Colon (tissue), 2 donors: ENCODE data around the gene TBX1.
"Not testable (repeated sequence)": the region's sequence is repeated elsewhere in the genome, so short reads cannot be mapped to it uniquely, and the experiment has no call there.

ENCODE experiments used
- FAIRE-seq: peaks from 2 replicates; lab custom pipeline; 2012; peaks lifted over from hg19 to GRCh38; lab: Jason Lieb, UNC
- donor health status: control.
- donor health status: control.

The TBX1 gene

DNA sequence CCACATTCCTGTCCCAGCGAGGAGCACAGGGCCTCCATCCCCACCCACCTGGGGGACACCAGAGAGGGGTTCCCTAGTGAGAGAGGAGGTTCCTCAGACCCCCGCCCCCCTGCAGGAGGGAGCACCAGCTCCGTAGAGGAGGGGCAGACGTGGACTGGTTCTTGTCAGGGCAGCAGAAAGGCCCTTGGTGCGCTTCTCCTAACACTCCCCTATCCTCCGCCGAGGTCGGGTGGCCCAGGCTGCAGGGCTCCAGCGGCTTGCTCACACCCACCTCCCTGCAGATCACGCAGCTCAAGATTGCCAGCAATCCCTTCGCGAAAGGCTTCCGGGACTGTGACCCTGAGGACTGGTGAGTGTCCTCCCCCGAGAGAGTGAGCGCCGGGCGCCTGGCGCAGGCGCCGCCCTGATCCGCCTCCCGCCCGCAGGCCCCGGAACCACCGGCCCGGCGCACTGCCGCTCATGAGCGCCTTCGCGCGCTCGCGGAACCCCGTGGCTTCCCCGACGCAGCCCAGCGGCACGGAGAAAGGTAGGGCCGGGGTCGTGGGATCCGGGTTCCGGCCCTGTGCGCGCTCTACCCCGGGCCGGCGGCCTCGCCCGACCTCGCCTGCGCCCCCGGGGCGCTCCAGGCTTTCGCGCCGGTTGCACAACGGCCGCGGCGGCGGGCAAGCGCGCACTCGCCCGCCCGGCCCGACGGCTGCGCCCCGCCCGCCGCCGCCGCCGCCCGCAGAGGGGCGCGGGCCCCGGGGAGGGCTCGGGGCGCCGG lies 5.1 kb downstream of the TBX1 start:
- FAIRE-seq, result no peak

DNA sequence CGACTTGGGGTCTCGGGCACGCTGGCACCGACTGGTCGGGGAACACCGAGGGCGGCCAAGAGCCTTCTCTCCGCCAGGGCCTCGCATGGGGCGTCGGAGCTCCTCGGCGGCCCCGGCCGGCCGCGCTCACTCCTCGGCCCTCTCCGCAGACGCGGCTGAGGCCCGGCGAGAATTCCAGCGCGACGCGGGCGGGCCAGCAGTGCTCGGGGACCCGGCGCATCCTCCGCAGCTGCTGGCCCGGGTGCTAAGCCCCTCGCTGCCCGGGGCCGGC lies 5.6 kb downstream of the TBX1 start:
- no peak for FAIRE-seq

DNA sequence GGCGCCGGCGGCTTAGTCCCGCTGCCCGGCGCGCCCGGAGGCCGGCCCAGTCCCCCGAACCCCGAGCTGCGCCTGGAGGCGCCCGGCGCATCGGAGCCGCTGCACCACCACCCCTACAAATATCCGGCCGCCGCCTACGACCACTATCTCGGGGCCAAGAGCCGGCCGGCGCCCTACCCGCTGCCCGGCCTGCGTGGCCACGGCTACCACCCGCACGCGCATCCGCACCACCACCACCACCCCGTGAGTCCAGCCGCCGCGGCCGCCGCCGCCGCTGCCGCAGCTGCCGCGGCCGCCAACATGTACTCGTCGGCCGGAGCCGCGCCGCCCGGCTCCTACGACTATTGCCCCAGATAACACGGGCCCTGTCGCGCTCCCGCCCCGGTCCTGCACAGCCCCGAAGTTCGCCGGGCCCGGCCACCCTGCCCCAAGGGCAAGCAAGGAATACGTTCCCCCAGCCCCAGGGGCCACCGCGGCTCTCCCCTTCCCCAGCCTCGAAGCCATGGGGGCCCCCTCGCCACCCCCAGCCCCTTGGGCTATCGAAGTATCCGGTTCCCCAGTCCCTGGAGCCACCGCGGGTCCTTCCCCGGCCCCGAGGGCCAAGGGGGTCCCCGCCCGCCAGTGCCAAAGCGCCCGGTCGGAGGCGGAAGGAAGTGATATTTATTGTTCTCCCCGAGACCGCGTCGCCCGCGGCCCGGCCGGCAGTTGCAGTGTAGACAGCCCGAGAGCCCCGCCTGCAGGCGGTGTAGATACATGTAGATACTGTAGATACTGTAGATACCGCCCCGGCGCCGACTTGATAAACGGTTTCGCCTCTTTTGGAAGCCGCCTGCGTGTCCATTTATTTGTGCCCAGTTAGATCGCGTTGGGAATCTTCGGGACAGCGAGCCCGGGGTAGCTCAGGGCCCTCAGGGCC lies 6.2 kb downstream of the TBX1 start:
- no peak for FAIRE-seq

DNA sequence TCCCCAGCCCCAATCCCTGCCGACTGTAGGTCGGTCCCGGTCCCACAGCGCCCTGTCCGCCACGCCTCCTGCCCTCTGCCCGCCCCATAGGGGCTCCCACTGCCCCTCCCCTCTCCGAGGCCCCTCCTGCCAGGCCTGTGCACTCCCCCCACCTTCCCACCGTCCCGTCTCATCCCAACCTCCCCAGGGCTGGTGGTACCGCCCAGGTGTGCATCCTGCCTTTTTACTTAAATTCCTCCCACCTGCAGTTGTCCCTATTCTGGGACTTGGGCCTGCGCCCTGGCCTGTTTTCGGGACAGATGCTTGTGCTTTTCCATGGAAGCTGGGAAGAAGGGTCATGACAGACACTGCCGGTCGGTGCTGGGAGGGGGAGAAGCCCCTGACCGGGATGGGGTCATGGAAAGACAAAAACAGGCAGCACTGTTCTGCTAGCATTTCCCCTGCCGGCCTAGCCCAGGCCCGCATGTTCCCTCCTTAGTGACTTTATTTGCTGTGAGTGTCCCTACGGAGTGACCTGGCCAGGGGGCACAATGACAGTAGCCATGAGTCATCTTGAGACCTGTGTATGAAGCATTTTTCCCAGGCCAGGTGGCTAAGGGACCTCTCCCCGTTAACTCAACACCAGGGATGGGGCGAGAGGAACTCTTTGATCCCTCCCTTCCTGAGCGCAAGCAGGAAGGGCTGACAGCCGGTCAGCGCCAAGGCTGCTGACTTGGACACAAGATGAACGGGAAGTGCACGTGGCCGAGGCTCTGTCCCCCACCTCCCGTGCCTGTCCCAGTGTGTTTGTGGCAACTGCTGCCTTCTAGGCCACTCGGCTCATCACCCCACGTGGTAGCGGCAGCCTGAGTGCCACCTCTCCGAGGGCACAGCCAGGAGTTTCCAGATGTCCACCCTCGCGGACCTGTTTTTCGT lies 7.1 kb downstream of the TBX1 start:
- no peak for FAIRE-seq

DNA sequence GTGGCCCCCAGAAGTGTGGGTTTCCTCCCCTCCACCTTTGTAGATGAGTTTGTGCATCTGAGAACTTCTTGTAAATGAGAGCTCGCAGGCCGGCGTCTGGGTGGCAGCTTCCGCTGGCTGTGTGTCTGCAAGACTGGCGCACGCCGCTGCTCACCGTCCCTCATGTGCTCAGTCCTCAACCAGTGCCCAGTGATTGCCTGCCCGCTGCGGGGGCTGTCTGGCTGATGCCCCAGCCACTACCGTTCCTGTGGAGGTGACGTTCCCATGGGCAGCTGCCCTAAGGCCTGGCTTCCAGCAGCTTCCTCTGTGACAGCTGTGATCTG lies 8.8 kb downstream of the TBX1 start:
- no peak for FAIRE-seq

DNA sequence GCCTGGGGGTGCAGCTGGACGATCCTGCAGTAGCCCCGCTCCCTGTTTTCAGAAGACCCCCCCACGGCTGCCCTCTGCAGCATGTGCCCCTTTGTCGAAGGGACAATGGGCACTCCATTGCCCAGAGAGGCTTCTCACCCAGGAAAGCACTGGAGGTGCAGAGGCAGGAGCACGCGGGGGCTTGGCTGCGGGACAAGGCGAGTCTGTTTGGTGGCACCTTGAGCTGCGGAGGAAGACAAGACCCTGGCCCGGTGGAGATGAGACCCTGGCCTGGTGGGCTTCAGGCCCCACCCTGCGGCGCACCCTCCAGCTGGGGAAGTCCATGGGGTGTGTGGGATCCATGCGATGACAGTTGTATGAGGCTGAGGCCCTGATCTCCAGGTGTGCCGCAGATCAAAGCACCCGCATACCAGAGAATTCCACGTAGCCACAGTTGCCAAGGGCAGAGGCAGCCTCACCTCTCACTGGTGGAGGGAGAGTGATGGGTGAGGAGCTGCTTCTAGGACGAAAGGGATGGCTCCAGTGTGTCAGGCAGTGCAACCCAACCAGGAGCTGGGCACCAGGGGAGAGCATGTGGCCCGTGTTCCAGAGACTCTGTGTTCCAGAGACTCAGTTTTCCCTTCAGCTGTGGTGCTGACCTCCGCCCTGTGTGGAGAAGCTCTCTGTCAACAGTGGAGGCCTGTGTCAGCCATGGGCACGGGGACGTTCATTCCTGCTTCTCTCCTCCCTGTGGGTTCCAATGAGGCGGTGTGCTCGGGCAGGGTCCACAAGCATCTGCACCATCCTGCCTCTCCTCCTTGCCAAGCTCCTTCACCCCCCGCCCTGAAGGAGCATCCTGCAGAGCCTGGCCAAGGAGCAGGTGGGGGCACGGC lies 10.0 kb downstream of the TBX1 start:
- FAIRE-seq, result no peak

DNA sequence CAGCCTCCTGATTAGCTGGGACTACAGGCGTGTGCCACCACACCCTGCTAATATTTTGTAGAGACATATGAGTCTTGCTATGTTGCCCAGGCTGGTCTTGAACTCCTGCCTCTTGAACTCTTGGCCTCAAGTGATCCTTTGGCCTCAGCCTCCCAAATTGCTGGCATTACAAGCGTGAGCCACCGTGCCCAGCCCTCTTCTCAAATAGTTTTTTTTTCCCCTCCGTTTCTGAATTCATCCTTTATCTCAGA lies 11.8 kb downstream of the TBX1 start:
- FAIRE-seq, result no peak

DNA sequence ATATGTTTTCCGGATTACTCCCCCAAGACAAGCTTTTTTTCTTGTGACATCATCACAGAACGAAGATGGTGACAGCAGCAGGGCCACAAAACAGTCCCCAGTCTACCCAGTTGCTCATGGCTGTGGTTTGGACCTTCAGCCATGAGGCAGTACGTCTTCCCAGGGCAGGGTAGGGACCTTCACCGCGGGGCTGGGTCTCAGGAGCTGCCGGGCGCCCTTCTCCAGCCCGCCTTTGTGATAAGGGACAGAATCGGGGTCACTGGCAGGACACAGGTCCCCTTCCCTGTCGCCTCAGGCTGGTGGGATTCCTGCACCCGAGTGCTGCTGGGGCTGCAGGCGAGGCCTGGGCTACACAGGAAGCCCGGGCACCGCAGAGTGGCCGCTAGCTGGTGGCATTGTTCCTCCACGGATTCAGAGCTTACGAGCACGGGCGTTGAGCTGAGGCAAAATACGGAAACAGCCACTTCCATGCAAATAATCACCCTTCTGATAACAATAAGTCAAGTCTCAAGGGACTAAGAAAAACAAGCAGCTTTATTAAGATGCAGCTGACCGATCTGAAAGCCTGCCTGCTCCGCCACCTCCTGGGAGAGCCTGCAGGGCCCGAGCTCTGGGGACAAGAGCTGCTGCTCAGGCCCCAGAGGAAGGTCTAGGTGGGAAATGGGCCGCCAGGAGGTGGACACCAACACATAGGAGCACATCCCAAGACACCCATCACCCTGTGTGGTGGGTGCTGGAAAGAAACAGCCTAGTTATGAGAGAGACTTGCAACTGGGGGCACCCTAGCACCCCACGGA lies 12.3 kb downstream of the TBX1 start:
- no peak for FAIRE-seq

DNA sequence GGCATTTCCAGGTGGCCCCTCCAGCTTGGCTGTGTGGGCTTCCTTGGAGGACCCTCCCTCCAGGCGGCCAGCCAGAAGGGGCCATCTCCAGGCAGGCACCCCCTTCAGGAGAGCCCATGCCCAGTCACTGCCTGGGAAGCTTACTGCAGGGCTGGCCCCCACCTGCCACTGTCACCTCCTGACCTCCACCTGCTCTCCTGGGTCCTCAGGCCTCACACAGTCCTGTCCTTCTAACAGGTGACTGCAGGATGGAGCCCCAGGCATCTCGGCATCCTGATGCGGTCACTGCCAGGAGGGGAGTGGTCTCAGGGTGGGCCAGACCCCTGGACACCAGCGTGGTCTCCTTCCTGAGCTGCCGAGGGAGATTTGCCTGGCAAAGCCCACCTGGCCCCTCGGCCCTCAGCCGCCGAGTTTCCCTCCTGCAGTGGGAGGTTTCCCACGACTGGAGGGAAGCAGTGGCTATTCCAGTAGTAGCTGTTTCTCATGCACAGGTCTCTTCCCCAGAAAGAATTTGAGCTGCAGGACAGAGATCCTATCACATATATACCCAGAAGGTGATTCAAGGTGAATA lies 13.0 kb downstream of the TBX1 start:
- FAIRE-seq, result no peak

DNA sequence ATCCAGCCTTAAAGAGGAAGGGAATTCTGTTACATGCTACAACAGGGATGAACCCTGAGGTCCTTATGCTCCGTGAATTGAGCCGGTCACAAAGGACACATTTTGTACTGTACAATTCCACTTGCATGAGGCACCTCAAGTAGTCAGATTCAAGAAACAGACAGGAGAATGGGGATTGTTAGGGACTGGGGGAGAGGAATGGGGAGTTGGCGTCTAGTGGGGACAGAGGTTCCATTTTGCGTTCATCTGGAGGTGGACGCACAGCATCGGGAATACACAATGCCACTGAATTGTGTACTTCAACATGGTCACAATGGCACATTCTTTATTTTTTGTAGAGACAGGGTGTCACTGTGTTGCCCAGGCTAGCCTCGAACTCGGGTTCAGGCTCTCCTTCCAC lies 14.1 kb downstream of the TBX1 start:
- no peak for FAIRE-seq

DNA sequence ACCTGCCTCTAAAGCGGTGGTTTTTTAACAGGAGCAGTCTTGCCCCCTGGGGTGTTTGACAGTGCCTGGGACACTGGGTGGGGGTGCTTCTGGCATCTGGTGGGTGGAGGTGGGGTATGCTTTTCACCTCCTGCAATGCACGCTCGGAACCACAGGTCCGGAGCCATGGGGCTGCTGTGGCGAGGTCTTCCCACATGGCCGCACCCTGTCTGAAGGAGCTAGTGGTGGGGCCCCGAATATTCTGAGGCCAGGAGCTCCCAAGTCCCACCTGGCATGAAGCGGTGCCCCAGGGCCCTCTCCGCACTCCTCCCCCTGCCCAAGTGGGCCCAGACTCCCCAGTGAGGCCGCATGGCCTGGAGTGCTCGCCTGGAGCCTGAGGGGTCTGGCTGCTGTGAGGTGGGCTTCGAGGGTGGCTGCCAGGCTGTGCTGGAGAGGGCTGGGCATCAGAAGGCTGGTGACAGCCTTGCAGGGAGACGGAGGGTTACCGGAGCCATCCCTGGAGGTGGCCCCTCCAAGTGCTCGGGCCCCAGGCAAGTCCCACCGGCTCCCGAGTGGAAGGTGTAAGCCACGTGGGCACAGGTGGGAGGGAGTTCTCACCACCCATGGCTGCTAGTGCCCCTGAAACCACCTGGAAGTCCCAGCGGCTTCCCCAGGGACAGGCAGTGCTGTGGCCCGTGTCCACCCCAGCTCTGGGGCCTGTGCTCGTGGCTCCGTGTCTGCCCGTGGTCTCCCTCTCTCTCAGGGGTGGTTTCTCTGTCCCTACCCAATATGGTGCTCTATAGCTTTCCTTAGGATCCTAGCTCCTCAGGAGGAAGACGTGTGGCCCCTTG lies 15.1 kb downstream of the TBX1 start:
- FAIRE-seq, result no peak

DNA sequence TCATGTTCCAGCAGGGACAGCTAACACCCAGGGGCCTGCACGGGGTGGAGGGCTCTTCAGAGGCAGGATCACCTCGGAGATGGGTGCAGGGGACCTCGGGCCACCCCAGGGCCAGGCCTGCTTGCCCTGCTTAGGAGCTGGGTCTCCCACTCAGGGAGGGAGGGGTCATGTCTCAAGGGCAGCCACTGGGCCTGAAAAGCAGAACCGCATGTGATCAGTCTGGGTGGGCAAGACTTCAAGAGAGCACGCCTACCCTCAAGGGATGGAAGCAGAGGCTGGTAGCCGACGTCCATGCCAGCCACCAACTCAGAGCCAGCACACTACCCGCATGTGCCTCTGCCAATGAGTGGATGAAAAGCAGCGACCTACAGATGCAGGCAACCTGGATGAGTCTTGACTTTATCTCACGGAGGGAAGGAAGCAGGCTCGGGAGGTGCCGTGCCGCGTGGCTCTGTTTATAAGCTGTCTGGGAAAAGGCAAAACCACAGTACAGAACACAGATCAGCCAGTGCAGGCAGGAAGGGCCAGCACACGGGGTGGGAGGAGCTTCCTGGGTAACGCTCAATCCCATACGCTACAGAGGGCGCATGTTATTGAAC lies 16.0 kb downstream of the TBX1 start:
- no peak for FAIRE-seq

DNA sequence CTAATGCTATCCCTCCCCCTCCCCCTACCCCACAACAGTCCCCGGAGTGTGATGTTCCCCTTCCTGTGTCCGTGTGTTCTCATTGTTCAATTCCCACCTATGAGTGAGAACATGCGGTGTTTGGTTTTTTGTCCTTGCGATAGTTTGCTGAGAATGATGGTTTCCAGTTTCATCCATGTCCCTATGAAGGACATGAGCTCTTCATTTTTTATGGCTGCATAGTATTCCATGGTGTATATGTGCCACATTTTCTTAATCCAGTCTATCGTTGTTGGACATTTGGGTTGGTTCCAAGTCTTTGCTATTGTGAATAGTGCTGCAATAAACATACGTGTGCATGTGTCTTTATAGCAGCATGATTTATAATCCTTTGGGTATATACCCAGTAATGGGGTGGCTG lies 16.6 kb downstream of the TBX1 start:
- not testable (repeated sequence) for FAIRE-seq

DNA sequence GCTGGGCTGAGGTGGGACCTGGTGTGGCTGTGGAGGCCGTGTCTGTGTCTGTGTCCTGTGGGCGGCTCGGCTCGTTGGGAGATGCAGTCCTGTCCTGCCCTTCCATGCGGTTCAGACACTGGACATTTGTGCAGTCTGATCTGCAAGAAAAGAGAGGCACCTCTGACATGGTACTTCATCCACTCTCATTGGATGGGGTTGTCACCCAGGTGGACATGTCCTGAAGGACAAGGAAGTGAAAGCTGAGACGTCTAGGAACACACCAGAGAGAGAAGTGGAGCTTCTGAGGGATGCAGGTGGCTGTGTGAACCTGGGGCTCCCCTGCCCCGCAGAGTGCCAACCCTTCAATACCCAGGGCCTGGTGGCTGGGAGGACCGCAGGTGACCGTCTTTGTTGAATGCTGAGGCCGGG lies 18.4 kb downstream of the TBX1 start:
- no peak for FAIRE-seq

DNA sequence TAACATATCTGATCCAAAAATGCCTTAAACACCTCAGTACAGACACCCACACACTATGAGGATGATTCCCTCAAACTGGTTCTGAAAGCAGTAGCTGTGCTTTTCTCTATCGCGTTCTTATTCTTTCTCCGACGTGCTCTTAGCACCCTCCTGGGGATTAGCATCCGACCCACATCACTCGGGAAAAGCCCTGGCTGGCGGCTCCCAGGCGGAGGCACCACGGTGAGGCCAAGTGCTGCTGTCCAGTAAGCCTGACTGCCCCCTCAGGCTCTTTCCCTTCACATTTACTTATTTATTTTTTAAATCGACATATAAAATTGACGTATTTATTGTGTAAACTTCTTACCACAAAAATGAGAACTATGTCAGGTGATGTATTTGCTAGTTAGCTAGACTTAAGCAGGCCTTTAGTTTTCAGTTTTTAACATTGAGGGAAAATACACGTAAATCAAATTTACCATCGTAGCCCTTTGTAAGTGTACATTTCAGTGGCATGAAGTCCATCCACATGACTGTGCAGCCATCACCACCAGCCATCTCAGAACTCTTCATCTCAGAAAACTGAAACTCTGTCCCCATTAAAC lies 19.2 kb downstream of the TBX1 start:
- no peak for FAIRE-seq

DNA sequence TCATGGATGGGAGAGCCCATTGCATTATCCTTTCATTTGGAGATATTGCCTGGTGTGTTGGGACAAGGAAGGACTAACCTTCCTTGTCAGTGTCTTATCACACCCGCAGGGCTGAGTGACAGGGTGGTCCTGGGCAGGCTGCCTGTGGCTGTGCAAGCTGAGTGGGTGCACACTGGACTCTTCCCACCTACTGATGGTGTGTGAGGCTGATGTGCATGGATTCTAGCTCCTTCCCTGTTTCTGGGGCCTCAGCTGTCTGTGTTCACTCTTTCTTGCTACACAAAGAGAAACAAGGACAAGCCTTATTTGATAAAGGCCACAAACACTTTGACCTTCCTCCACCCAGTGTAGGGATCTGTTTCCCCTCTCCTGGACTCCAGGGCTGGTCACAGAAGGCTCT lies 22.0 kb downstream of the TBX1 start:
- no peak for FAIRE-seq

DNA sequence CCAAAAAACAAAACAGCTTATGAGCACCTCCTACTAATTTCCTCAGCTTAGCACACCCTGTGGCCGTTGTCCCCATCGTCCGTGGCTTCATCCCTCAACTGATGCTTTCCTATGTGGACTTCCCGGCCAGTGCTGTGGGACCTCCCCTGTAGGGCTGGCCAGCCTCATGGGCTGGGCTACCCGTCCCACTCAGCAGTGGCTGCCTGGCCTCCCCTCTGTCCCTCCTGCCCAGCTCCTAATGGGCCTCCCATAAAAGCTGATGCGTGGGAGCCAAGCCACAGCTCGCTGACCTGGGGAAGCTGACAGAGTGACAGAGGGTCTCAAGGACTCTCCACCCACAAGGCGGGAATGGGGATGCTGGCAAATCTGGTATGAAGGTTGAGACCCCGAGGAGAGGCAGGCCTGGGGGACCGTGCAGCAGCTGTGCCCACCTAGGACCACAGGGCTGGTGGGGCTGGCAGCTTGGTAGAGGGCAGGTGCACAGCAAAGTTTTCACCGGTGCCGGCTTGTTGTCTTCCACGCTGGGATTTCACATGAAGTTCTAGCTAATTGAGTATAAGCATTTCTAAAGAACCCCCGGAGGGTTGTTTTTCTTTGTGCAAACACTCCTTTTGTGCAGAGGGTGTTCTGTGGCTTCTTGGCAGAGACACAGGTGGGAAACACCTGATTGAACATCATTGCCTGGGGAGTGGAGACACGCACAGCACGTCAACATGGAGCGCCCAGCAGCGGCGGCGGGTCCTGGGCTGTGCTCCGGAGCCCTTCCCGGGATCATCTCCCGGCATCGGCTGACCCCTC lies 23.2 kb downstream of the TBX1 start:
- no peak for FAIRE-seq

DNA sequence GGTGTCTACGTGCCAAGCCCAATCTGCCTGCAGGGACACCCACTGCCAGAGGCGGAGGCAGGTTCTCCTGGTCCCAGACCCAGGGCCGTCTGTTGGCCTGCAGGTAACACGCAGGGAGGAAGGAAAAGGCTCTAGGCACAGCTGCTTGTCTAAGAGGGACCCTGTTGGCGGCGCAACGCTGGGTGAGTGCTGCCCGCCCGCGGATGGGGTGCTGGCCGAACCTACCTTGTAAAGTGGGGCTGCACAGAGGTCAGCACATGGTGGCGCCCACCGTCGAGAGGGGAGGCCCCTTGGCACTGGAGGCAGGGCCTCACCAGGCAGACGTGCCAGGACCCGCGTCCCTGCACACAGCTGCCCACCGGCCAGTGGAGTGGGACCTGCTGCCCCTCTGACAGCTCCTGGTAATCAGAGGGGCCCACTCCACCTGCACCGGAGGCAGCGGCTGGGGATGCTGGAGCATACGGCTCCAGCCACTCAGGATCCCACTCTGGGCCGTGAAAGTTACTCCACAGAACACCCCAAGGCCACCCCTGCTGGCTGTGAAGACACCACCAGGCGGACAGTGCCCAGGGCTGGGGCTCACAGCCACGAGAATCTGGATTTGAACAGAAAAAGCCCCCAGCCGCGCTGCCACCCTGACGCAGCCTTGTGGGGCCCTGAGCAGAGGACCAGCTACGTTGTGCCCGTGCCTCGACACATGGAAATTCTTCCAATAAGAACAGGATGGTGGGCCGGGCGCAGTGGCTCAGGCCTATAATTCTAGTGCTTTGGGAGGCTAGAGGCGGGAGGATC lies 24.0 kb downstream of the TBX1 start:
- FAIRE-seq, result no peak
